ENCODE results near the gene COA3. TPM values are rescaled to one million over a fixed set of nuclear protein-coding genes. Genes with fewer than 3 reads are reported as not detected.

The COA3 gene
- total RNA-seq, 2 donors from 2014 or later, result 70.4 to 167 TPM

DNA sequence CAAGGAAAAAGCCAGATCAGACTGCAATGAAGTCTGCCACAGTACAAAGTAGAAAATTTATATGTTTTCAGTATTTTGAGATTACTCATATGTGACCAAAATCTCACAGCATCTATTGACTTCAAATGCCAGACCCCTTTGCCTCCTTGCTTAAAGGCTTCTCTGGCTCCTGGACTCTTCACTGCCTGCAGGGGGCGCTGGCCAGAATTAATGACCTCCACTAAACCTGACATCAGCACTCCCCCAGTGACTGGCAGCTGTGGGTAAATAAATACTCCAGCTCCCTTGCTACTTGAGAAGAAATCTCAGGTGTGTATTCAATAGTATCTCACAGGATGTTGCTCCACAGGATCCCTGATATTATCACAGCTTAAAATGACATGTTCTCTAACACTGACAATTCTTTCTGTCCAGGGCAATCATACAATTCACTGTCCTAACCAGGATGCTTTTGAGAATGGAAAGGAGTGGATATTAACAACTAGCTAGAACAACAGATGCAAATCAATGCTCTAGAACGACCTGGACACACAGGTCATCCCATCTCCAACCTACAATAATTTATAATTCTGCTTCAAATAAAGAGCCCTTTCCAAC, 21.5 kb upstream of the COA3 start:
- no peak overlapping the region for H3K27ac ChIP-seq
- no peak for DNase-seq (ENCODE audit: low spot score)
- no peaks in the 10 kb centered on the region for H3K4me1 ChIP-seq (replicated peaks)
- intact Hi-C loops (cut with DNase I), result loop anchor here (5.0 kb wide), 1 partner anchor 98 kb away; no protein-coding TSS in a partner anchor
- 45% methylated on average over 2 of the region's 2 CpGs for WGBS
- H3K9me3 ChIP-seq, result no peaks in the 10 kb centered on the region
- no peaks in the 10 kb centered on the region for H3K27me3 ChIP-seq (replicated peaks; ENCODE audit: insufficient read depth)
- TF ChIP-seq, protein P1, sequence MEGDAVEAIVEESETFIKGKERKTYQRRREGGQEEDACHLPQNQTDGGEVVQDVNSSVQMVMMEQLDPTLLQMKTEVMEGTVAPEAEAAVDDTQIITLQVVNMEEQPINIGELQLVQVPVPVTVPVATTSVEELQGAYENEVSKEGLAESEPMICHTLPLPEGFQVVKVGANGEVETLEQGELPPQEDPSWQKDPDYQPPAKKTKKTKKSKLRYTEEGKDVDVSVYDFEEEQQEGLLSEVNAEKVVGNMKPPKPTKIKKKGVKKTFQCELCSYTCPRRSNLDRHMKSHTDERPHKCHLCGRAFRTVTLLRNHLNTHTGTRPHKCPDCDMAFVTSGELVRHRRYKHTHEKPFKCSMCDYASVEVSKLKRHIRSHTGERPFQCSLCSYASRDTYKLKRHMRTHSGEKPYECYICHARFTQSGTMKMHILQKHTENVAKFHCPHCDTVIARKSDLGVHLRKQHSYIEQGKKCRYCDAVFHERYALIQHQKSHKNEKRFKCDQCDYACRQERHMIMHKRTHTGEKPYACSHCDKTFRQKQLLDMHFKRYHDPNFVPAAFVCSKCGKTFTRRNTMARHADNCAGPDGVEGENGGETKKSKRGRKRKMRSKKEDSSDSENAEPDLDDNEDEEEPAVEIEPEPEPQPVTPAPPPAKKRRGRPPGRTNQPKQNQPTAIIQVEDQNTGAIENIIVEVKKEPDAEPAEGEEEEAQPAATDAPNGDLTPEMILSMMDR (IDR thresholded peaks at IDR 0.05), result peak; percentile 10 to 53 (median 24)
- no peak for TF ChIP-seq POLR2A (IDR thresholded peaks at IDR 0.05)
- H3K4me3 ChIP-seq, result no peak overlapping the region
- H3K36me3 ChIP-seq, result peaks cover 19 to 25% of the 10 kb centered on the region in 2 donors

DNA sequence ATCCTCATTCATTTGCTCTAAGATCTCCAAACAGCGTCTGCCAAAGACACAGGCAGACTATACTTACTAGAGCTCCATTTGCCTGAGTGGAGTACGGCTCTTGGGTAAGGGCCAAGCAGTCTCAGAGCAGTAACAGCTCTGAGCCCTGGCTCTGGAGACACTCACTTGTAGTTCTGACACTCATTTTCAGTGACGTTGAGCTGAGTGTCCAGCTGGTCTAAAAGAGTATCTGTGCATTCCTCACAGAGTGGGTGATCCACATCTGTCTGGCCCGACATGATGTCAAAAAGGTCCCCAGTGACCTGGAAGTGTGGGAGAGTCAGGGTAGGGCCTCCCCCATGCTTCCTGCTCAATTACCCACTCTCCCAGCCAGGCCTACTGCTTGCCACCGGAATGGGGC, 19.9 kb upstream of the COA3 start:
- intact Hi-C loops (cut with DNase I), result no loop called here

DNA sequence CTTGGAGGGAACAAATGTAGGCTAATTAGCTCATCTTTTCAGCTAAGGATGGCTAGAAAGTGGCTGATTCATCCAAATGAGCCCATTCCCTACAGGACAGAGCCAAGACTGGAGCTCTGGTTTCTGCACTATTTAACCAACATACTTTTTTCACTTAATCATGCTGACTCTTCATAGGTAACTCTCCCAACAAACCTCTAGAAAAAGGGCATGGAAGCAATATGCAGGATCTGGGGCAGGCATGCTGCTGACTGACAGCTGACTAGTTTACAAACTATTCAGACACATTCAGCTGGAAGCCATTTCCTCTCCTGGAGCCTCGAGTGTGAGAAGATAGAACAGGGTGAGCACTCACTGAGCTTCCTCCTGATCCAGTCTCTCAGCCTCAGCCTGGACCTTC, 19.4 kb upstream of the COA3 start:
- Histone ChIP-seq H3K4me1 (replicated peaks) (no peaks in the 10 kb centered on the region), H3K27ac (no peak overlapping the region), H3K9me3 (no peaks in the 10 kb centered on the region), H3K27me3 (replicated peaks; ENCODE audit: insufficient read depth) (no peaks in the 10 kb centered on the region), H3K4me3 (no peak overlapping the region), H3K36me3 (peaks cover 19 to 25% of the 10 kb centered on the region in 2 donors)
- WGBS, result 63% methylated on average over 1 of the region's 1 CpG
- TF ChIP-seq POLR2AphosphoS5 (IDR thresholded peaks at IDR 0.05), result no peak
- TF ChIP-seq, protein P1 (IDR thresholded peaks at IDR 0.05), result no peak
- TF ChIP-seq POLR2A (IDR thresholded peaks at IDR 0.05), result no peak
- intact Hi-C loops (cut with DNase I), result no loop called here
- no peak for DNase-seq (ENCODE audit: low spot score)

More for the DNA sequence above, 19.9 kb upstream of the COA3 start:
- Histone ChIP-seq H3K4me1 (replicated peaks) (no peaks in the 10 kb centered on the region), H3K27ac (no peak overlapping the region), H3K9me3 (no peaks in the 10 kb centered on the region), H3K27me3 (replicated peaks; ENCODE audit: insufficient read depth) (no peaks in the 10 kb centered on the region), H3K36me3 (peaks cover 19 to 25% of the 10 kb centered on the region in 2 donors), H3K4me3 (no peak overlapping the region)
- WGBS, result 88% methylated on average over 5 of the region's 5 CpGs
- TF ChIP-seq POLR2AphosphoS5 (IDR thresholded peaks at IDR 0.05) (no peak), POLR2A (IDR thresholded peaks at IDR 0.05) (no peak)
- TF ChIP-seq, protein P1 (IDR thresholded peaks at IDR 0.05), result no peak
- DNase-seq (ENCODE audit: low spot score), result no peak

DNA sequence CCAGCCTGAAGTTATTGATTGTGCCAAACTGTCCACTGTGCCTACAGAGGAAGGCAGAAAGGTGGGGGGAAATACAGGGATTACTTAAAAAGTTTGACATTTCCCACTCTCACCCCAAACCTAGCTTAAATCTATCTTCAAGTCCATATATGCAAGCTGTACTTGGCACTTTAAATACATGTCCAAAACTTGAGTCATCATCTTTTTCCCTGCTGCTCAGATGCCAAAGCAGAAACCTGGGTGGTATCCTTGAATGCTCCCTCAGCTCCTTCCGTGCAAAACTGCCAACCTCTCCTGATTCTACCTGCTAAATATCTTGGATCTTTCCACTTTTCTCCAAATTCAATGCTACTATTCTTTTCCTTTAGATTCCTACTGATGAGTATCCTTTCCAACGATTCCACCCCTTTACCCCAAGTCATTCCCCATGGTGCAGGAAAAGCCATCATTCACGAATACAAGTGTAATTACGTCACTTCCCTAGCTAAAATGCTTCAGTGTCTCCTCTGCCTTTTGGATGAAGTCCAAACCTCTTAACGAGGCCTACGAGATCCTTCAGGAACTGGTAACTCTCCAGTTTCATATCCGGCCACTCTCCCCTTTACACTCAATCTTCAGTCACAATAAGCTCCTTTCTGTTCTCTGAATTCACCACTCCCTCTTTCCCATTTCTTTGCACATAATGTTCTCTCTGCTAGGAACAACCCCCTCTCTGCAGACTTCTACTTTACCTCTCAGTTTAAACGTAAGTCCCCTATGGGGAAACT, 16.3 kb upstream of the COA3 start:
- no peak for TF ChIP-seq POLR2AphosphoS5 (IDR thresholded peaks at IDR 0.05)
- no peak for TF ChIP-seq POLR2A (IDR thresholded peaks at IDR 0.05)
- TF ChIP-seq, protein P1 (IDR thresholded peaks at IDR 0.05), result no peak
- Histone ChIP-seq H3K4me1 (replicated peaks) (no peaks in the 10 kb centered on the region), H3K27ac (peak overlapping the region in 1 of 2 donors; percentile 46), H3K36me3 (peaks cover 19 to 33% of the 10 kb centered on the region in 2 donors), H3K4me3 (no peak overlapping the region), H3K9me3 (no peaks in the 10 kb centered on the region), H3K27me3 (replicated peaks; ENCODE audit: insufficient read depth) (no peaks in the 10 kb centered on the region)
- 37% methylated on average over 8 of the region's 8 CpGs for WGBS
- no peak for DNase-seq (ENCODE audit: low spot score)
- intact Hi-C loops (cut with DNase I), result no loop called here
